B cell (primary cell): ENCODE measurements around the gene PPP1R3E.

Source experiments
- CTCF ChIP-seq: fragments of 200-600 bp; IDR thresholded peaks from one replicate; pipeline ENCODE4 v1.8.0; 2022; ENCODE audit warnings: antibody characterized with exemption, mild to moderate bottlenecking
- EZH2 ChIP-seq: IDR thresholded peaks from 2 replicates; pipeline ENCODE4 v1.6.1; 2012; ENCODE audit warnings: borderline replicate concordance, low read depth, mild to moderate bottlenecking, moderate library complexity, low read length; ENCODE audit not compliant: insufficient read depth, poor library complexity, severe bottlenecking

- TF ChIP-seq CTCF (no peak), EZH2 (no peak)
These were observed 13.6 kb upstream of the PPP1R3E start for GRCh38 chr14:23316300-23316699.
